SIG-M5 (cell line): ENCODE results near the gene PHEX.

Experiments used
- DNase-seq: peaks from one replicate; lab custom pipeline; 2025; lab: John Stamatoyannopoulos, UW

Gene PHEX

DNA sequence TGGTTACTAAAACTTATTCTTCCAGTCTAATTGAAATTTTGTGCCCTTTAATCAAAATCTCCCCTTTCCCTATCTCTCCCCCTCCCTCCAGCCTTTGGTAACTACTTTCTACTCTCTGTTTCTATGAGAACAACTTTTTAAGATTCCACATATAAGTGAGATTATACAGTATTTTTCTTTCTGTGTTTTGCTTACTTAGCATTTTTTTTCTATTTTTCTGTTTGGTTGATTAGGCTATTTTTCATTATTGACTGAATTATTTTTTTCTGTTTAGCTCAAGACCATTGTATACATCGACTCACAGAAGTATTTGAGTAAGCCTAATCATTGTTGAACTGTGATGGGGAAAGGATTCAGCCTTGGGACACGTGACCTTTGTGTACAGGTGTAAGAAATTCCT is 116.4 kb downstream of the PHEX start:
- DNase-seq, result no peak

DNA sequence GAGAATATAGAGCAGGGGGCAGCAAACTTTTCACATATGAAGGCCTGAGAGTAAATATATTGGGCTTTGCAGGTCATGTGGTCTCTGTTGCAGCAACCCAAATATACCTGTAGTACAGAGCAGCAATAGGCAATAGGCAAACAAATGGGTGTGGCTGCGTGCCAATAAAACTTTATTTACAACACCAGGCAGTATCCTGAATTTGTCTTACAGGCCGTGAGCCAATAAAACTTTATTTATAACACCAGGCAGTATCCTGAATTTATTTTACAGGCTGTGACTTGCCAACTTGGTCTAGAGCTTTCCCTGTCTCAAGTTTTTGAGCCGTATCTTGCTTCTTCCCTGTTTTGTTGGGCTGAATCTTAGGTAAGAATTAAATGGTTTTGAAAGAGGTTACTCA is 118.2 kb downstream of the PHEX start:
- no peak for DNase-seq

GRCh38 chrX:22155126-22155525 is 123.0 kb downstream of the PHEX start:
- no peak for DNase-seq

GRCh38 chrX:22159071-22159470 is 126.9 kb downstream of the PHEX start:
- DNase-seq, result no peak

- DNase-seq, result no peak
Measured at GRCh38 chrX:22163326-22163725, 131.2 kb downstream of the PHEX start.

DNA sequence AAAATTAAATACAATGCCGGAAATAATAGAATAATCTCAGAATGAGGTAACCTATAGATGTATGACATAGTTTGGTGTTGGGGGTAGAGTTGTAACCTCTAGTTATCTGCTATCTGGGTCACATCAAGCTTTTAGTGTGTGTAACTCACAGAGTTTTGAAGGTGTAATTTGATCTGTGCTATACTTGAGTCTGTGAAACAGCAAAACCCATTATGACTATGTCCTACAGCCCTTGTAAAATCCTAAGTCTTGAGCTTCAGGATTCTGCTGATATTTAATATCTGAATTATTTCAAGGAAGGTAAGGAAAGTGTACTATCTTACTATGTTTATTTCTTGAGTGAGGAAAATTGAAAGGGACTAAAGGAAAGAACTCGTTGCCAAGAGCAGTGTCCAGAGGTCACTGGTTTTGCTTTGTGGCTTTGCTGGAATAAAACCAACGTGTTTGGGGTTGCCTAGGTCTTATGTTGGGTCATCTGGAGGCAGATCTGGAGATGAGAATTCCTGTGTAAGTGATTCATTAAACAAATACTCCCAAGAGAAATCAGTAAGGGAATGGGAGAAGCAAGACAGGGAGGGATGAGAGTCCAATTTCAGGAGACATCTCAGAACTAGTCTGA is 132.8 kb downstream of the PHEX start:
- DNase-seq, result no peak

DNA sequence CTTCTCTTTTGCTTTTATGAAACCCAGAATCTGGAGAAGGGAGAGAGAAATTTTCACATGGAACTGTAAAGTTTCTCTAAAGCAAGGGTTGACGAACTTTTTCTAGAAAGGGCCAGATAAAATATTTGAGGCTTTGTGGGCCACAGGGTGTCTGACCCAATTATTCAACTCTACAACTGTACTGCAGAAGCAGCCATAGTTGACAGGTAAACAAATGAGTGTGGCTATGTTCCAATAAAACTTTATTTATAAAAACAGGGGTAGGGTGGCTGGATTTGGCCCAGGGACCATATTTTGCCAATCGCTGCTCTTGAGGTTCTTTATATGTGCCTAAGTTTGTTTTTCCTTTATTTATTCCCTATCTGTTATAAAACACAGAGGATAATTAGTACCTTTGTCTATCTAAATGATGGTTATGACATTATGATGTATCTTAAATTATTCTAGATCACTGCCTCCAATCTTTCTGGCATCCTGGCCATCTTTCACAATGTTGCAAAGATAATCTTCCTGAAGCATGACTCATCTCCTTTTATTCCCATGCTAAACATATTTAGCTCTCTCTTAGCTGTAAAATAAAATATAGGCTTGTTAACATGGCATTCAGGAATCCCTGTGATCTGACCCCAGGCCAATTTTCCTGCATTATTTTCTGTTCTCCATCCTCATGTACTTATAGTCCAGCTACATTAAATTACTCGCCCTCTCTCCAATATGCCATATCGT is 133.8 kb downstream of the PHEX start:
- DNase-seq, result no peak

GRCh38 chrX:22171287-22172060 is 139.3 kb downstream of the PHEX start:
- DNase-seq, result no peak

DNA sequence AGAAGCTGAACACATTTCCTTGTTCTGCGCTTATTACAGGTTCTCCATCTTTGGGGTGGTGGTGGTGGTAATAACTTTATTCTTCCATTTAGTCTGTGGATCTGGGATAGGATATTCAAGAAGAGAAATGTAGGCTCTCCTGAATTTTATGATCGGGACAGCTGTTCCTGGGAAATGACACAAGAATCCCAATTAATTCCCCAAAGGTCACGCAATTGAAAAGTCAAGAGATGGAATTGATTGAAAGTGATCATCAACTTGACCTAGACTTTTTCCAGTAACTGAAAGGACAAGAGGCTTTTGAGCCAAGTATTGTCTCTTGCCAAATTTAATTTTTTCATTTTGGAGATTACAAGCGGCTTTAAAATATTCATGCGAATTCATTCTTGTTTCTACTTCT is 141.8 kb downstream of the PHEX start:
- DNase-seq, result no peak

DNA sequence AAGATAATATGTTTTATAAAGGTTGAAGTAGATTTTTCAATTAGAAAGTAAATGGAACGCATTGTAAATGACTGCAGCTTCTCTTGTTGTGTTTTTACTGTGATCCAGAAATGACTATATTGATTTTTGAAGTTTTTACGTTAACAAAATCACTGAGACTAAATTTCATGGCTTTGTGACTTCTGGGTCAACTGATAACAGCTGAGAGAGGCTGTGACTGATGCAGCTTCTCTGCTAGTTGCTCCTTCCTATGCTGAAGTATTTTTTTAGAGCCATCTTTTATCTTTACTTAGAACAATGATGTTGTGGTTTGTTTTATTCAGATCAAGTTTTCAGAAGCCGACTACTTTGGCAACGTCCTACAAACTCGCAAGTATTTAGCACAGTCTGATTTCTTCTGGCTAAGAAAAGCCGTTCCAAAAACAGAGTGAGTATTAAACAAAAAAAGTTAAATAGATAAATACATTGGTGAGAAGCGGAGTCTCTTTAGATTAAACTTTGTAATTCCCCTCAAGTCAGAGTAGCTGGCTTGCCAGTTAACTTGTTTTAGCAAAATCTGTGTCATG is 145.9 kb downstream of the PHEX start:
- DNase-seq, result no peak

DNA sequence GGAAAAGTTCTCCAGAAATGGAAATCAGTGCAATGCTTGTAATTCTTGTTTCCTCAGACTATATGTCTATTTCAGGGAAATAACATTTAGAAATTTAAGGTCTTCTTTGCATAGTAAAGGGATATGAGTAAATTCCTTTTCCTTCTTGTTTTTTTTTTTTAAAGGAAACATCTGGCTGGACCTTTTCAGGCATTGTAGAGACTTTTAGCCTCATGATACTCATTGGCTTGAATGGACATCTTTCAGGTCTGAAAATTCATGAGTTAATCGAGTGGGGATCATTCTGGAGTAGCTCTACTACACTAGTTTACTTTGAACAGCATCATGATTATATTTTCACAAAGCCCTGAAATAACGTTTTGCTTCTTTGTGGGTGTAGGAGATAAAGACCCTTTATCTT is 152.0 kb downstream of the PHEX start:
- no peak for DNase-seq

- no peak for DNase-seq
Measured at GRCh38 chrX:22186165-22186564, 154.0 kb downstream of the PHEX start.

DNA sequence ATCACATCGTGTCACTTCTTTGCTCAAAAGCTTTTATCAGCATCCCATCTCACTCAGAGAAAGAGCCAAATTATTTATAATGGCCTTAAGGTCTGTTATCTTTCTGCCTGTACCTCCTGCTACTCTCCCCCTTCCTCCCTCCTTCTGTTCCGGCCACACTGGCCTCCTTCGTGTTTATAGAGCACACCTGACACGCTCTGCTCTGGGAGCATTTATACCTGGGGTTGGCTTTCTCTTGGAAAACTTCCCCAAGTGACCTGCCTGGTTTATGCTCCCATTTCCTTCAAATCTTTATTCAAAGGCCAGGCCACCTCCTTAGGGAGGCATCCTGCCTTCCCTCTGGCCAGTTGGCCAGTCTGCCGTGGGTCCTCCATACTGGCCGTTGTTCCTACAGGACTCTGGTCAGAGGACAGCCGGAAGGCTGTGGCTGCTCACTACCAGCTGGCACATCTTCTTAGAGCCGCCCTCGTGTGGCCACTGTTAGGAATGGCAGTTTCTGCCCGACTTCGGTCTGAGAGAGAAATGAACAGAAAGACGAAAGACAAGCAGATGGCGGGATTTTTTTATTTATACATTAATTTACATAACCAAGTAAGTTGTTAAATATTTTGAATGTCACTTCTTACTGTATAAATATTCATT is 160.4 kb downstream of the PHEX start:
- DNase-seq, result no peak

GRCh38 chrX:22193851-22194659 is 161.9 kb downstream of the PHEX start:
- DNase-seq, result no peak

GRCh38 chrX:22194660-22194945 is 162.5 kb downstream of the PHEX start:
- DNase-seq, result no peak

GRCh38 chrX:22196149-22196548 is 164.0 kb downstream of the PHEX start:
- DNase-seq, result no peak

DNA sequence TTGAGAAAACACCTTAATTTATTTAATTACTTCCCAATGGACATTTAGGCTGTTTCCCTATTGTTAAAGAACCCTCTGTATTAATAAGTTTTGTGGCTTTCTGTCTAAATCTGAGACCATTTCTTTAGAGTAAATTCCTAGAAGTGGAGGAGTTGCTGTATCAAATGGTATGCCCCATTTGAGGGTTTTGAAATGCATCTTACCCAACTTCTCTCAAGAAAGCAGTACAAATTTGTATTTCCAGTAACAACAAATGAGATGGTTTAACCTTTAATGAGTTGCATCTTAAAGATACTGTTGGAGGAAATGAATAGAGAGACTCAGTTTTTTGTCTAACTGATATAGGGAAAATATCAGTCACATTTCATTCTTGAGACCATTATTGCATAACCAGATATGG is 170.1 kb downstream of the PHEX start:
- DNase-seq, result no peak

GRCh38 chrX:22203186-22203585 is 171.1 kb downstream of the PHEX start:
- DNase-seq, result no peak

- DNase-seq, result no peak
Measured at GRCh38 chrX:22206781-22207180, 174.7 kb downstream of the PHEX start.

GRCh38 chrX:22220941-22221340 is 188.8 kb downstream of the PHEX start:
- DNase-seq, result no peak

DNA sequence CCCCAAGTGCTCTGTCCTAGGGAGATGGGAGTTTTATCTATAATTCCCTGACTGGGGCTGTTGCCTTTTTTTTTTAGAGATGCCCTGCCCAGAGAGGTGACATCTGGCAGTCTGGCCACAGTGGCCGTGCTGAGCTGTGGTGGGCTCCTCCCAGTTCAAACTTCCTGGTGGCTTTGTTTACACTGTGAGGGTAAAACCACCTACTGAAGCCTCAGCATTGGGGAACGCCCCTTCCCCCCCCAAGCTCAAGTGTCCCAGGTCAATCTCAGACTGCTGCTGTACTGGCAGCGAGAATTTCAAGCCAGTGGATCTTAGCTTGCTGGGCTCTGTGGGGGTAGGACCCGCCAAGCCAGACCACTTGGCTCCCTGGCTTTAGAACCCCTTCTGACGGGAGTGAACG is 202.3 kb downstream of the PHEX start:
- DNase-seq, result no peak

DNA sequence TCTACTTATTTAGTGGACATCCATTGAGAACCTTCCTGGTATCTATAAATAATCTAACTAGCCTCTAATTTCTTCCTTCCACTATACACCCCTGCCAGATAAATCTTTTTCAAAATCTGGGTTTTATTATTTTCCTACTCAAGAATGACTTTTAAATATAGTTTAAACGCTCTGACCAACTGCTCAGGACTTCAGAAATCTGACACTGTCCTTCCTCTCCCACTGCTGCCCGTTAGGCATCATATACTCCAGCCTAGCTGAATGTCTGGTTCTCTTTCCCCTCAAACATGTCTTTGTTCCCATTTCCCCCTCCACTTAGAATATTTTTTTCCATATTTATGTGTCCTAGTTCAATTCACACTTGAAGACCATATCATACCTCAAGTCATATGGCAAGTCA is 205.4 kb downstream of the PHEX start:
- DNase-seq, result no peak
